GM12872 (cell line): ENCODE data around the gene CERS1.

Experiments
- CTCF ChIP-seq: IDR thresholded peaks from 3 replicates; pipeline ENCODE4 v1.5.1; 2011; ENCODE audit warnings: low read depth, mild to moderate bottlenecking, low read length, moderate library complexity; ENCODE audit not compliant: insufficient read depth

The CERS1 gene

GRCh38 chr19:18865106-18865972, 30.6 kb downstream of the CERS1 start:
- no peak for TF ChIP-seq CTCF

GRCh38 chr19:18863843-18864362, 32.1 kb downstream of the CERS1 start:
- no peak for TF ChIP-seq CTCF

- no peak for TF ChIP-seq CTCF
These were observed 32.7 kb downstream of the CERS1 start for GRCh38 chr19:18862976-18863842.

GRCh38 chr19:18861917-18862316, 34.0 kb downstream of the CERS1 start:
- no peak for TF ChIP-seq CTCF

- no peak for TF ChIP-seq CTCF
These were observed 34.7 kb downstream of the CERS1 start for GRCh38 chr19:18861235-18861634.

- no peak for TF ChIP-seq CTCF
These were observed 35.2 kb downstream of the CERS1 start for GRCh38 chr19:18860725-18861124.

GRCh38 chr19:18860302-18860700, 35.7 kb downstream of the CERS1 start:
- TF ChIP-seq CTCF: no peak
